ENCODE measurements around the gene CNPY4. TPM values are rescaled to one million over a fixed set of nuclear protein-coding genes. Genes with fewer than 3 reads are reported as not detected.
A peak's percentile ranks its signal among the peaks of the same experiment; 100 is the strongest.

Gene CNPY4
- total and polyA plus RNA-seq, 2 donors from 2014 or later, result 11.6 to 22.0 TPM

DNA sequence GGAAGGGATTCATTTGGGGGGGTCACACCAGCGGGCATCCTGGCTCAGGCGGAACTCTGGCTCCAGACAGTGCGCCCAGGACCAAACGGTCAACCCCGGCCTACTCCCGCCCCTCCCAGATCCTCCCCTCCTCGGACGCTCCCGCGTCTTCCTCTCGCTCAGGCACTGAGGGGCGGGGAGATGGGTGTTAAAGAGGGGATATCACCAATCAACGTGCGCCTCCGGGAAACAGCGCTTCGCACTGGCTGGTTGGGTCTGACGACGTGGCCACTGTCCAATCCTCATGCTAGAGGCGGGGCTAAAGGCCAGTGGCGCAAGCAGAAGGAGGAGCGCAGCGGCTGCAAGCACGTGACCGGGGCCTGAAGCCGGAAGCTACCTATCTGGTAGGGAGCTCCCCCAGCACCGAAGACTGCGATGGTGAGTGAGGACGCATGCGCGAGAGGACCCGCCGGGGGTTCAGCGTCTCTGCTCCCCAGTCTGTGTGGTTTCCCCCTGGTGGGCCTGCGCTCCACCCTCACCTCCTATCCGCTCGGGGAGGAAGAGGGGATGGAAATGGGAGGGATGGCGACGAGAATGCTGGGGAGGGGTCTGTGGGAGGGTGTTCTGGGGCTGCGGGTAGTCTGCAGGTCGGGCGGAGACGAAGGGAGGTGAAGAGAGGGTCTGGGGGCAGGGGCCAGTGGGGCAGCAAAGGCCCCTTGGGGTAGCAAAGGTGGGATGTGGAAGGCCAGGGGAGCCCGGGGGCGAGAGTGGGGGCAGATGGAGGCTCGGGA is 29.3 kb downstream of the CNPY4 start, which contains the start of gene LAMTOR4:
TSS of gene LAMTOR4 (plus strand) at position 360 of the 770 bp plus-strand sequence. CDS start at position 415, 55 bp downstream.
- TF ChIP-seq, protein P1, sequence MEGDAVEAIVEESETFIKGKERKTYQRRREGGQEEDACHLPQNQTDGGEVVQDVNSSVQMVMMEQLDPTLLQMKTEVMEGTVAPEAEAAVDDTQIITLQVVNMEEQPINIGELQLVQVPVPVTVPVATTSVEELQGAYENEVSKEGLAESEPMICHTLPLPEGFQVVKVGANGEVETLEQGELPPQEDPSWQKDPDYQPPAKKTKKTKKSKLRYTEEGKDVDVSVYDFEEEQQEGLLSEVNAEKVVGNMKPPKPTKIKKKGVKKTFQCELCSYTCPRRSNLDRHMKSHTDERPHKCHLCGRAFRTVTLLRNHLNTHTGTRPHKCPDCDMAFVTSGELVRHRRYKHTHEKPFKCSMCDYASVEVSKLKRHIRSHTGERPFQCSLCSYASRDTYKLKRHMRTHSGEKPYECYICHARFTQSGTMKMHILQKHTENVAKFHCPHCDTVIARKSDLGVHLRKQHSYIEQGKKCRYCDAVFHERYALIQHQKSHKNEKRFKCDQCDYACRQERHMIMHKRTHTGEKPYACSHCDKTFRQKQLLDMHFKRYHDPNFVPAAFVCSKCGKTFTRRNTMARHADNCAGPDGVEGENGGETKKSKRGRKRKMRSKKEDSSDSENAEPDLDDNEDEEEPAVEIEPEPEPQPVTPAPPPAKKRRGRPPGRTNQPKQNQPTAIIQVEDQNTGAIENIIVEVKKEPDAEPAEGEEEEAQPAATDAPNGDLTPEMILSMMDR (IDR thresholded peaks at IDR 0.05; ENCODE audit: borderline replicate concordance, extremely low read depth, insufficient read depth), result no peak
- Histone ChIP-seq H3K4me1 (ENCODE audit: control insufficient read depth in 2 of 3, insufficient read depth in 2 of 3, low read depth in 1 of 3, low read length in 3 of 3) (peaks cover 0 to 8% (median 3%) of the 10 kb centered on the region in 3 donors), H3K27me3 (ENCODE audit: control insufficient read depth, insufficient read depth, low read length) (no peaks in the 10 kb centered on the region), H3K9ac (ENCODE audit: low read length in 3 of 3) (peak within 1 kb of the TSS; percentile 81 to 98 (median 98)), H3K27ac (ENCODE audit: low read depth in 2 of 2, low read length in 2 of 2) (peak within 1 kb of the TSS; percentile 89 to 95), H3K36me3 (ENCODE audit: control insufficient read depth in 2 of 3, insufficient read depth in 3 of 3, low read length in 3 of 3) (peaks cover 0 to 2% (median 0%) of the 10 kb centered on the region in 3 donors), H3K9me3 (ENCODE audit: control insufficient read depth in 2 of 3, insufficient read depth in 1 of 3, low read length in 3 of 3) (no peaks in the 10 kb centered on the region), H3K4me3 (ENCODE audit: low read length in 3 of 3) (peak within 1 kb of the TSS; percentile 88 to 98 (median 94))
- intact Hi-C loops (cut with DNase I), result no loop called here
- DNase-seq (peak; percentile 99 to 100 (median 99)), FAIRE-seq (peak; percentile 98)

DNA sequence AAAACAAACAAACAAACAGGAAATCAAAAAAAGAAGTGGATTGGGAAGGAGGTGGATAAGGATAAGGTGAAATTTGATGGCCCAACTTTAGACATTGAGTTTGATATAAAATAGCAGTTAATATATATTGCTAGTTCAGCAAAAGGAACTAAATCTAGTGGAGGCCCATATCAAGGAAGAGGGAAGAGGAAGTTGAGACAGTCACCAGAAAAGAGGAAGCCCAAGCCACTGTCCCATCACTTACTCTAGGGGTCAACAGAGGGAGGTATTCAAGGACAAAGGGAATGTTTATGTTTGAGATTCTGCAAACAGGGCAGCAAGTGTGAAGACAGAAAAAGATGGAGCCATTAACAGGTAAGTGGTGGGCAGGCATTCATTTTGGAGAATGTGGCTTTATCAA is 33.0 kb downstream of the CNPY4 start:
- Histone ChIP-seq H3K27me3 (ENCODE audit: control insufficient read depth, insufficient read depth, low read length) (no peaks in the 10 kb centered on the region), H3K36me3 (ENCODE audit: control insufficient read depth in 2 of 3, insufficient read depth in 3 of 3, low read length in 3 of 3) (peaks cover 2 to 18% (median 3%) of the 10 kb centered on the region in 3 donors), H3K9me3 (ENCODE audit: control insufficient read depth in 2 of 3, insufficient read depth in 1 of 3, low read length in 3 of 3) (no peaks in the 10 kb centered on the region), H3K27ac (ENCODE audit: low read depth in 2 of 2, low read length in 2 of 2) (no peak overlapping the region), H3K4me1 (ENCODE audit: control insufficient read depth in 2 of 3, insufficient read depth in 2 of 3, low read depth in 1 of 3, low read length in 3 of 3) (peaks cover 0 to 8% (median 7%) of the 10 kb centered on the region in 3 donors), H3K9ac (ENCODE audit: low read length in 3 of 3) (no peak overlapping the region), H3K4me3 (ENCODE audit: low read length in 3 of 3) (no peak overlapping the region)
- FAIRE-seq (no peak), DNase-seq (no peak)
- intact Hi-C loops (cut with DNase I), result no loop called here
- TF ChIP-seq, protein P1 (IDR thresholded peaks at IDR 0.05; ENCODE audit: borderline replicate concordance, extremely low read depth, insufficient read depth), result no peak

DNA sequence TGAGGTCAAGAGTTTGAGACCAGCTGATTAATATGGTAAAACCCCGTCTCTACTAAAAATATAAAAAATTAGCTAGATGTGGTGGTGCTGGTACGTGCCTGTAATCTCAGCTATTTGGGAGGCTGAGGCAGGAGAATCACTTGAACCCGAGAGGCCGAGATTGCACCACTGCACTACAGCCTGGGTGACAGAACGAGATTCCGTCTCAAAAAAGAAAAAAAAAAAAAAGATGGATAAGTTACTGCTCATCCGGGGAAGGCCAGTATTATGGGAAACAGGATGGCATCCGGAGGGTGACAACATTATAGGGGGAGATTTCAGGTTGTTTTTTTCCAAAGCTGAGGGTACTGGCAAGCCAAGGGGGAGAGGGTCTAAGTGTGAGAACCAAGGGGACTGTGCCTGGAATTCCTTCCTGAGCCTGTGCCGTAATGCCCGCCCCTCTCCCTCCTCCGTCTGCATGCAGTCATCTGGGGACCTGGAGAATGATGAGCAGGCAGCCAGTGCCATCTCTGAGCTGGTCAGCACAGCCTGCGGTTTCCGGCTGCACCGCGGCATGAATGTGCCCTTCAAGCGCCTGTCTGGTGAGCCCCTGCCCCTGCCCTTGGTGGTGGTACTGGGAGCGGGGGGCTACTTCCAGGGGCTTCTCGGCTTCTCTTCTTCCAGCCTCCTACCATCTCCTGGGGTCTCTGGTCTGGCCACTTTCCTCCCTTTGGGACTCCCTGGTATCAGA is 33.7 kb downstream of the CNPY4 start:
- peaks cover 0 to 11% (median 6%) of the 10 kb centered on the region in 3 donors for H3K4me1 ChIP-seq (ENCODE audit: control insufficient read depth in 2 of 3, insufficient read depth in 2 of 3, low read depth in 1 of 3, low read length in 3 of 3)
- H3K4me3 ChIP-seq (ENCODE audit: low read length in 3 of 3), result no peak overlapping the region
- DNase-seq (no peak), FAIRE-seq (no peak)
- H3K27ac ChIP-seq (ENCODE audit: low read depth in 2 of 2, low read length in 2 of 2), result no peak overlapping the region
- intact Hi-C loops (cut with DNase I), result no loop called here
- H3K27me3 ChIP-seq (ENCODE audit: control insufficient read depth, insufficient read depth, low read length), result no peaks in the 10 kb centered on the region
- no peaks in the 10 kb centered on the region for H3K9me3 ChIP-seq (ENCODE audit: control insufficient read depth in 2 of 3, insufficient read depth in 1 of 3, low read length in 3 of 3)
- TF ChIP-seq, protein P1 (IDR thresholded peaks at IDR 0.05; ENCODE audit: borderline replicate concordance, extremely low read depth, insufficient read depth), result no peak
- peaks cover 2 to 18% (median 3%) of the 10 kb centered on the region in 3 donors for H3K36me3 ChIP-seq (ENCODE audit: control insufficient read depth in 2 of 3, insufficient read depth in 3 of 3, low read length in 3 of 3)
- H3K9ac ChIP-seq (ENCODE audit: low read length in 3 of 3), result no peak overlapping the region

All from kidney (tissue), 14 donors.